Fibroblast of skin of left biceps (primary cell): ENCODE measurements around the gene REL.
A peak's percentile ranks its signal among the peaks of the same experiment; 100 is the strongest.
"Not testable (repeated sequence)": the region's sequence is repeated elsewhere in the genome, so short reads cannot be mapped to it uniquely, and the experiment has no call there.

ENCODE experiments used
- DNase-seq, 2 experiments: peaks; one replicate each; pipeline ENCODE4 v3.0.0-alpha.2; 2013; ENCODE audit warnings: low read depth in 2 of 2

Gene REL

GRCh38 chr2:60925994-60926740, 44.8 kb downstream of the REL start:
- DNase-seq = no peak

DNA sequence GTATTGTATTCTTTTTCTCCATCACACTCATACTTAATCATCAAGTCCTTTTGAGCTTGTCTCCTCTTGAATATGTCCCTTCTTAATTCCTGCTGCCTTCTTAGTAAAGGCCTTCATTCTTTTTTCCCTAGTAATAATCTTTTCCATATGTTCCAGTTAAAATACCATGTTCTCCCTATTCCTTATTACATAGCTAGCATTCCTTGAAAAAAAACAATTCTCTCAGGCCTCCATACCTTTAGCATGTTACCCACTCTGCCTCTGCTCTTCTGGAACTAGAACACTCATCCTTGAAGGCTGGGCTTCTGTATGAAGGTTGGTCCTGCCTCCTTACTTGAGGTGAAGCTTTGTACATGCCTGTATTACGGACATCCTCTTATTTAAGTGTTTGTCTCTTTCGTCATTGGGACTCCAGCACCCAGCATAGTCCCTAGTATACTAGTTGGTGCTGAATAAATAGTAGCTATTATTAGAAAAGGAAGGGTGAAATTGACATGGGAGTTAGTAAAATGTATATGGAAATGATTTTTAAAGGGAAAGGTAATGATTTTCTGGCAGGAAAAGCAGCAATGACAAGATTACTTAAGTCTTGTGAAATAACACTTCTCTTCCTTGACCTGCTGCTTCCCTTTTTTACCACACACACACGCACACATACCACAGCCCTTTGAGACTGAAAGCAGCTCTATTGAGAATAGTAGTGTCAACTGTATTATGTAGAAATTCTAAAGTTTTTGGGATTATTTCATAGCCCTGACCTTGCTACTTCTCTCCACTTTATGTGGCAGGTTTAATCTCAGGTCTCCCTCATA, 45.6 kb downstream of the REL start:
- DNase-seq = peak; percentile 62 to 72

DNA sequence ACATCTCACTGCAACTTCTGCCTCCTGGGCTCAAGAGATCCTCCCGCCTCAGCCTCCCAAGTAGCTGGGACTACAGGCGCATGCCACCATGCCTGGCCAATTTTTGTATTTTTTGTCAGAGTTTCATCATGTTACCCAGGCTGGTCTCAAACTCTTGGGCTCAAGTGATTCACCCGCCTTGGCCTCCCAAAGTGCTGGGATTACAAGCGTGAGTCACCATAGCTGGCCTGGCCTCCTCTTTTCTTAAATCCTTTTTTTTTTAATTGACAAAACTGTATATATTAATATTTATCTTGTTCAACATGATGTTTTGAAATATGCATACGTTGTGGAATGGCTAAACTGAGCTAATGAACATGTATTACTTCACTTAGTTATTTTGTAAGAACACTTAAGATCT, 50.7 kb downstream of the REL start:
- DNase-seq = not testable (repeated sequence)

- no peak for DNase-seq
Measured at GRCh38 chr2:60932954-60933353, 51.6 kb downstream of the REL start.

GRCh38 chr2:60934165-60934722, 52.9 kb downstream of the REL start:
- DNase-seq = no peak

DNA sequence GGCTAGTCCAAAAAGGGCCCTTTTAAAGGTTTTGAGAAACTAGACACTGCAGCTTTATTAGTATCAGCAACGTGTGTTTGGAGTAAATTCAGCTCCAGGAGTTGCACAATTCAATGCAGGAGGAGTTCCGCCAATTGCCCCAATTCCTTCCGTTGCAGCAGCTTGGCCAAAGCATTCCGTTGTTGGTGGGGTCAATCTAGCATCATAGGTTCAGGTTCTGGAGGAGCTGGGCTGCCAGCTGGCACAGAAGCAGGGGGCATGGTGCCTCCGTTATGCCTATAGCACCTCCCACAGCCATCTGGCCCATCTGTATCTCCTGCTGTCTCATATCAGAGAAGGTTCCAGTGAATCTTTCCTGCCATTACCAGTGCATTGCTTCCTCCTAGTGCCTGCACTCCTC, 55.4 kb downstream of the REL start:
- DNase-seq = no peak

- DNase-seq = no peak
Measured at GRCh38 chr2:60938301-60938700, 56.9 kb downstream of the REL start.

- no peak for DNase-seq
Measured at GRCh38 chr2:60939622-60940021, 58.2 kb downstream of the REL start.

- no peak for DNase-seq
Measured at GRCh38 chr2:60945341-60945740, 64.0 kb downstream of the REL start.

GRCh38 chr2:60947056-60947455, 65.7 kb downstream of the REL start:
- DNase-seq = no peak

- DNase-seq = no peak
Measured at GRCh38 chr2:60948161-60948560, 66.8 kb downstream of the REL start.

GRCh38 chr2:60948926-60949579, 67.7 kb downstream of the REL start:
- no peak for DNase-seq

DNA sequence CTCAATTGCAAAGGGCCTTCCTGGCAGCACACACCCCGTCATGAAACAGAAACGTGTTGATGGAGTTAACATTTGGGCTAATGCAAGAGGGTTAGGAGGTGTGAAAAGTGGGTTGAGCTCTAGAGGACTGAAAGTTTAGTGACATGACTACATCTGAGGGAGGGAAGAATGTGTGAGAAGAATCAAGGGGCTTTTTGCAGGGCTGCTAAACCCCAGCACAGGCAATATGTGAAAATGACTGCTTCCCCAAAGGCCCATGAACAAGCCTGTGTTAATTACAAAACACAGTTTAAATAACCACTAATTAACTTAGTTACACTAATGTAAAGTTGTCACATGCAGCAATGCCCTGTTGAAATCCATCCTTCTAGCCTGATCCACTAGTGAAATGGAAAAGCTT, 72.8 kb downstream of the REL start:
- no peak for DNase-seq

DNA sequence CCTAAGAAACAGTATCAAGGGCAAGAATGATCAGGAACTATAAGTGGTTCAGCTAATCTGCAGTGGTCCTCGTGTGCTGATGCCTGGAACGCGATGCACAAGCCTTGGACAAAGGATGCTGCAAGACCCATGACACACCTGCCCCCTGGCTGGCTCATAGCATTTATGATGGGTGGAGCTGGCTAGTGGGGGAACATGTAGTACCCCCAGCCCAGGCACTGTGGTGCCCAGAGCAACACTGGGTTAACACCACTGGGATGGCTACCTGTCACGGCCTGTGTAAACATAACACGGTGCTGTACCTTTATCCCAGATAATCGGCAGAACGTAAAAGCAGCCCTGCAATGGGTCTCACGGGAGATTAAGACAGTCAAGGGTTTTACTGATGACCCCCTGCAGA, 75.8 kb downstream of the REL start:
- no peak for DNase-seq

DNA sequence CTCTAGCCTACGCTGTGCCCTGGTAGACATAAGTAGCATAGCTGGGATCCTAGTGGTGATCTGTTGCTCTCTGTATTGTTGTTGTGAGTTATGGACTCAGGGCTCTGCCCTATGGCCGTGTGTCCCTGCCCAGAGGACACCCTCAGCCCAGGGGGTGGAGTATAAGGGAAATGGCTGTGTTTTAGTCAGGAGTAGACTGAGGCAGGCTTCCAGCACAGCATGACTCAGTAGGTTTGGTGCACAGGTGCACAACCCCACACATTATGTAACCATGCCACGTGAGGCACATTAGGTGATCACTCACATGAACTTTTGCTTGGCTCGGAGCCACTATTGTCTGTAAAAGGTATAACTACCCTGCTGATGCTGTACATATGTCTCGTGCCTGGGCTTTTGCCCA, 76.3 kb downstream of the REL start:
- DNase-seq = no peak

DNA sequence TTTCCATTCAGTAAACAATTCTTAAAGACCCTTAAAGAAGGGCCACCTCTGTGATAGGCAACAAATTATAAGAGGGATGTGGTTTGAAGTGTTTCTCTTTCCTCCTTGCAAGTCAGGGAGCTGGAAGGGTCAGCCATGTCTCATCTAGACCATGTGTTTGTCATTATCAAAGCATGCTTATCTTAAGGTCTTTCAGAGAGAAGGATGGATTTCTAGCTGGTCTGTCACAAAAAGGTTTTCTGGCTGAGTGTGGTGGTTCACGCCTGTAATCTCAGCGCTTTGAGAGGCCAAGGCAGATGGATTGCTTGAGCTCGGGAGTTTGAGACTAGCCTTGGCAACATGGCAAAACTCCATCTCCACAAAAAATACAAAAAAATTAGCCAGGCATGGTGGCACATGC, 77.0 kb downstream of the REL start:
- peak; percentile 6 to 25 for DNase-seq

- peak; percentile 3 to 10 for DNase-seq
Measured at GRCh38 chr2:60958800-60959199, 77.4 kb downstream of the REL start.

DNA sequence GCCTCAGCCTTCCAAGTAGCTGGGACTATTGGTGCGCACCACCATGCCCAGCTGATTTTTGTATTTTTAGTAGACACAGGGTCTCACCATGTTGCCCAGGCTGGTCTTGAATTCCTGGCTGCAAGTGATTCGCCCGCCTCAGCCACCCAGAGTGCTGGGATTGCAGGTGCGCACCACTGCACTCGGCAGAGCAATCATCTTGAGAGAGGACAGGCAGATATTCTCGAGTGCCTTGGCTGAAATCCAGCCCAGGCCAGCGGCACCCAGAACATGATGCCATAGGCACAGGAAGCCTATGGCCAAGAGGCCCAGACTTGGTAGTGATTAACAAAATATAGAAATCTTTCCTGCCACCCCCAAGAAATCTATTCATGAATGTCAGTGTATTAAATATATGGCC, 78.1 kb downstream of the REL start:
- no peak for DNase-seq

DNA sequence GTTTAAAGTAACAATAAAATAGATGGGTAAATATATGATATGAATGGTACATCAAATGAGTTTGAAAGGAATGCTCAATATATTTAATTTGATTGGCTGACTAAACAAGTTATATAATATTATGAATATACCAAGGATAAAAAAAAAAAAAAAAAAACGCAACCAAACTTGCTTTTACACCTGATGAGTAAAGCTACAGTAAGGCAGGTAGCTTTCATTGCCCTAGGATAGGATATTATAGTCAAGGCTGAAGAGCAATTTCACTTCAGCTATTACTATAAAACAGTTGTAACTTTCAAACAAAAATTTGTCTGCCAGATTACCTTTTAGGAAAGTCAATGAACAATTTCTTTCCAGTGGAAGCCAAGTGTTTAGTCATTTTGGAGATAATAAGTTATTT, 79.3 kb downstream of the REL start:
- no peak for DNase-seq

DNA sequence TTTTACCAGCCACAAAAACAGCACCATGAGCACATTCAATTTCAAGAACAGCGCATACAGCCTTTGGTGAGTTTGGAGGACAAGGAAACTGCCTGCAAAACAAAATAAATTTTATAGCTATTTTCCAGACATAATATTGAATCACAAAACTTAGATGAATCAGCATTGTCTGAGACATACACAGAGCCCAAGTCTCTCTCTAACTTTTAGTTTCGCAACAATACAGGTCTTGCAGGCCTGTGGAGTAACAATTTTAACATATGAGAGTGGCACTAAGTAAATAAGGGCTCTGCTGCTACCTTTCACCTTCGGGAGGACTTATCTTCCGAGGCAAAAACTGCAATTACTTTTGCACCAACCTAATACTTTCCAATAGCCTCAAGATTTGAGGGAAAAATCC, 80.1 kb downstream of the REL start:
- DNase-seq = peak; percentile 8 to 14

- no peak for DNase-seq
Measured at GRCh38 chr2:60962528-60962927, 81.2 kb downstream of the REL start.

DNA sequence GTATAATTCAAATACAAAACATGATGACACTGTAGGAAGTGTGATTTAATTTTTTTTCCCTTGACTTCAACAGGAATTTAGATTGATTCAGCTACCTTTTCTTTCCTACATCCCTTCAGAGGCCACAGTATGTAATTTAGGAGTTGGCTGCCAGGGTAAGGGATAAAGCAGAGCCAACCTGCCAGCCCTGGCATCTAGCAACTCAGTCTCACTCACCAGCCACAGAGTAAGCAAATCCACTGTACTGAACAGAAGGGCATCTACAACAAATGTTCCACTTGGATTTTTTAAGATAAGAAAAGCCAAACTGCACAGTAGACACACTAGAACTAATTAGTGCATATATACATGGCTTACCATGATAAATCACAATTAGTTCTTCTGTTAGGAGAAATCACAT, 81.8 kb downstream of the REL start:
- DNase-seq = no peak
